Superior temporal gyrus (tissue), 1 donor: ENCODE measurements around the gene CDC20B.
"Not testable (repeated sequence)": the region's sequence is repeated elsewhere in the genome, so short reads cannot be mapped to it uniquely, and the experiment has no call there.

ENCODE experiments used
- DNase-seq: peaks from one replicate; pipeline ENCODE4 v3.0.0-alpha.2; 2016; ENCODE audit errors: extremely low spot score

Gene CDC20B

DNA sequence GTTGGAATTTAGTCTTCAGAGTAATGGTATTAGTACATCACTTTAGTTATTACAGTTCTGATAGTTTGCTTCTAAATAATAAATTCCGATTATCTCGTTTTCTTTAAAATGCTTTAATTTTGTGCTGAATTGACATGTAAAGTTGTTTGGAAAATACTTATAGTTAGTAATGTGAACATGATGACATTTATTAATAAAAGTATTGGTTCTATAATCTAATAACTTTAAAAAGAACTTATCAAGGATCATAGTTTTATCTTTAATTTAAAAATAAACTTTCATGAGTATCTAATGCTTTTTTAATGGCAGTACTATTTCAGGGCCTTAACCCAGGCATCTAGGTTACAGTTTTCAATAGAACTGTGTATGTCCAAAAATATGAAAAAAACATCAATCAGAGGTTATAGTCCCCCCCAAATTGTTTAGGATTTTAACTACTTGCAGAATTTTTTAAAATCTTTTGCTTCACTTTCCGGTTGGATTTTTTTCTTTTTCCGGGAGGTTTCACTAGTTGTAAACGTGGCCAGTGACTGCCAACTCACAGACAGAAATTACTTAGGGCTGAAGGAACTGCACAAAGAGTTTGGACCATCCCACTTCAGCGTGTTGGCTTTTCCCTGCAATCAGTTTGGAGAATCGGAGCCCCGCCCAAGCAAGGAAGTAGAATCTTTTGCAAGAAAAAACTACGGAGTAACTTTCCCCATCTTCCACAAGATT lies 12.3 kb downstream of the CDC20B start:
- DNase-seq: no peak

DNA sequence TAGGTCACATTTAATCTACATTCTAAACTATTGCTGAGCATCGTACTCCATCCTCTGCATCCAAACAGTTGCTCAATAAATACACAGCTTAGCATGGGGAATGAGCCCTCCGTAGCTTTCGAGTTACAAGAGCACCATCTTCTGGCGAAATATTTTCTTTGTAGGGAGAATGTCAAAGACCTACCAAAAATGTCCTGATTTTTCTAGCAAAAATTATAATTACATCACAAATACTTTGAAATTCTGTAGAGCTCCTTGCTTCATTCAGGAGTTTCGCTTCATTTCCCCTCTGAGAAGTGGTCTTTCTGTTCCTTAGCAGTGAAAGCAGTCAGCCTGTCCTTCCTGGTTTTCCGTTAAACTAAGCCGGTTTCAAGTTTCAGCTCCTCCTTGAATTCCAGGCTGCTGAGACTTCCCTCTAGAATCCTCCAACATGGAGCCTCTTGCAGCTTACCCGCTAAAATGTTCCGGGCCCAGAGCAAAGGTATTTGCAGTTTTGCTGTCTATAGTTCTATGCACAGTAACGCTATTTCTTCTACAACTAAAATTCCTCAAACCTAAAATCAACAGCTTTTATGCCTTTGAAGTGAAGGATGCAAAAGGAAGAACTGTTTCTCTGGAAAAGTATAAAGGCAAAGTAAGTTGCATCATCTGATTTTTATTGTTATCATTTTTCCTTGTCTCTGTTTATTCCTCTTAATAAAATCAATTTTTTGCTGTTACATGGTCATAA lies 13.0 kb downstream of the CDC20B start, which contains the start of gene GPX8:
Gene GPX8 (plus strand): TSS at position 409 of the 730 bp plus-strand sequence. CDS start 22 bp downstream, at position 431.
- peak; percentile 69 for DNase-seq

DNA sequence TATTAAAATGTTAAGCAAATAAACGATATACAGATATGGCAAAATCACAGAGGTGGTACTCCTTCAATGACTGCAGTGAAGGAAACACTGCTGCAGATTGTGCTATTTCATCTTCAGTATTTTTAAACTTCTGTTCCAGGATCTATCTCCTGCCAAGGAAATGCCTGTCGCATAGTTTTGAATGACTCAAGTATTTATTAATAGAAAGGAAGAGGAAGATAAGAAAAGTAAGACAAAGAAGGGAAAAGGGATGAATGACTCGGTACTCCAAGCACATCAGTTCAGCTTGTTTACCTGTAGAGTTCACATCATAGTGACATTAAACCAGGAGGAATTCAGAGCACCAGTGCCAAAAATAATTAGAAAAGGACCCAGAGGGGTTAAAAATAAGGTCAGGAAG lies 18.1 kb downstream of the CDC20B start:
- no peak for DNase-seq

DNA sequence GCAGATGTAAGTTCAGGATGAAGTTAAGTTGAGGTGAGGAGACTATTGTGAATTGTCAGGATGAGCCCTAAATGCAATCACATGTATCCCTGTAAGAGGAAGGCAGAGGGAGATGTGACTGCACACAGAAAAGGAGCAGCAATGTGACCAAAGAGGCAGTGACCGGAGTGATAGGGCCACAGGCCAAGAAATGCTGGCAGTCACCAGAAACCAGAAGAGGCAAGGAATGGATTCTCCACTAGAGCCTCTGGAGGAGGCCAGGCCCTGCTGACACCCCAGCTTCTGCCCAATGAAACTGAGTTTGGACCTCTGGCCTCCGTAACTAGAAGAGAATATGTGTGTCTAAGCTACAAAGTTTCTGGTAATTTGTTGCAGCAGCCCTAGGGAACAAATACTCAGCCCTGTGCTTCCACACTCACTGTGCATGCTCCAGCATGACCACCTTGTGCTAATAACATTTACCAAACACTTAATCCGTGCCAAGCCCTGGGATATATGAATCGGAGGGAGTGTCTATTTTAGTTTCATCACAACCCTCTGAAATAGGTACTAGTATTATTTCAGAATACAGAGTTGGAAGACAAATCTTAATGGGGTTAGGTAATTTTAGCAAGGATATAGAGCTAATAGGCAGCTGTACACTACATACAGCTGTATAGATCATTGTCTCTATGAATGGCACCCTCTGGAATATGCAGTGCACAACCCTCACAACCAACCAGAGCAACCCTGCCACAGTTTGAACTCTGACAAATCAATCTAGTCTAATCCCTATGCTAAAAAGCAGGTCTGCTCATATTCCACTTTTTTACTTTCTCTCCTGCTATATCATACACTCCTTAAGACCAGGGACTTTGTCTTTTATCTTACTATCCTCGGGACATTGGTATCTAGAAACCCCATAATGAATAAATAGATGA lies 20.8 kb downstream of the CDC20B start:
- no peak for DNase-seq

DNA sequence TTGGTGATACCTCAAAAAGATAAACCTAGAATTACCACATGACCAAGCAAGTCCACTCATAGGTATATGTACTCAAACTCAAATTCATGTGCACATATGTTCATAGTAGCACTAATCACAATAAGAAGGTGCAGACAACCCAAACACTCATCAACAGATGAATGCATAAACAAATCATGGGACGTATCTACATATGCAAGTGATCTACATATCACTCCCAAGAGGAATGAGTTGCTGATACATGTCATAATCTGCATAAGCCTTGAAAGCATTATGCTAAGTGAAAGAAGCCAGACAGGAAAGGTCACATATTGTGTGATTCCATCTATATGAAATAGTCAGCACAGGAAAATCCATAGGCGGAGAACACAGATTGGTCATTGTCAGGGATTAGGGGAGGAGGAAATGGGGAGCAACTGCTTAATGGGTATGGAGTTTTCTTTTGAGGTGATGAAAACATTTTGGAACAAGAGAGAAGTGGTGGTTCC lies 23.6 kb downstream of the CDC20B start:
- no peak for DNase-seq

DNA sequence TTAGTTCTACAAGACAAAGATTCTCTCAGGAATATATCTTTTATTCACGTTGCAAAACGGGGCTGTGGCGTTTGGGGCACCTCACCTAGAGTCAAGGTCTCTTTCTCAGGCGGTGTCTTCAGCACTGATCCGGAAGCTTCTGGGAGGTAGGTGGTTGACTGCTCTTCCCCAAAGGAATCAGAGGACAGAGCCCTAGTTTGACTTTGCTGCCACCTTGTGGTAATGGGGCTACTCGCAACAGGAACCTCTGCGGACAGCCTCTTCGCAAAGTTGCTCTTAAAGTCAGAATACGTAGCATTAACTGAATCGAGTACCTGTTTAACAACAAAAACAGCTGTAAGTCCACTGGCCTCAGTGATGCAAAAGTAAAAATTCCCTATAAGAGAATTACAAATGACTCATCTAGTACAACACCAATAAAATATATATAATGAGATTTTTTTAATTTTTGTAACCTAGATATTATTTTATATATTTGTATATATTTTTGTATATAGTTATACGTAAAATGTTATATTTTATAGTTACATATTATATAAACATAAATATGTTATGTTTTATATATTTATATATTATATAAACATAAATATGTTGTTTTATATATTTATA lies 26.3 kb downstream of the CDC20B start:
- DNase-seq: peak; percentile 91

DNA sequence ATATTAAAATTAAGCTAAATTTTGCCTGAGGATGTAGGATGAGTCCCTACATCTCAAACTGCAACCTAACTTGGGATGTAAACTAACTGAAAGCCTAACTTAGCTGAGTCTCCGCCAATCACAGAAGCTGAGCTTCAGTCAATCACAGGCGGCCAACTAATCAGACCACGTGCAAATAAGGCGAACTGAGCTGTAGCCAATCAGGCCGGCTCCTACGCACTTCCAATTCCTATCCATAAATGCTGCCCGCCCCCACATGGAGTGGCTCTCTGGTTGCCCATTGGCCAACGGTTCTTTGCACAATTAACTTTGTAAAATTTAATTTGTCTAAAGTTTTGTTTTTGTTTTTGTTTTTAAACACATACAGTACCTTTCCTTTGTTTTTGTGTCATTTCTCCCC lies 26.9 kb downstream of the CDC20B start:
- DNase-seq: no peak

DNA sequence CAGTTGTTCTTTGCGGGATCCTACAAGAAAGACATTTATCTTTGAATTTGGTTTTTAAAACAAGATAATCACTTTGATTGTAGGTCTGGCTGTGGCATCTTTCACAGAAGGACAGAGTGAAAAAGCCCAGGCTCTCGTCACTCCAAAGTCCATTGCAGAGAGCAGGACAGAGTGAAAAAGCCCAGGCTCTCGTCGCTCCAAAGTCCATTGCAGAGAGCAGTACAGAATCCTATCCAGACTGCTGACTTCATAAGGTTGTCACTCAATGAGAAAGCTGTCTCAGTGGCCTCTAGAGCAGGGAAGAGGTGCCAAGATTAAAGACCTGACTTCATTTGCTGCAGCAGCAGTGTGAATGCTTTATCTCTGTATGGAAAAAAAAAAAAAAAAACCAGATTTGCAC lies 29.4 kb downstream of the CDC20B start:
- no peak for DNase-seq

DNA sequence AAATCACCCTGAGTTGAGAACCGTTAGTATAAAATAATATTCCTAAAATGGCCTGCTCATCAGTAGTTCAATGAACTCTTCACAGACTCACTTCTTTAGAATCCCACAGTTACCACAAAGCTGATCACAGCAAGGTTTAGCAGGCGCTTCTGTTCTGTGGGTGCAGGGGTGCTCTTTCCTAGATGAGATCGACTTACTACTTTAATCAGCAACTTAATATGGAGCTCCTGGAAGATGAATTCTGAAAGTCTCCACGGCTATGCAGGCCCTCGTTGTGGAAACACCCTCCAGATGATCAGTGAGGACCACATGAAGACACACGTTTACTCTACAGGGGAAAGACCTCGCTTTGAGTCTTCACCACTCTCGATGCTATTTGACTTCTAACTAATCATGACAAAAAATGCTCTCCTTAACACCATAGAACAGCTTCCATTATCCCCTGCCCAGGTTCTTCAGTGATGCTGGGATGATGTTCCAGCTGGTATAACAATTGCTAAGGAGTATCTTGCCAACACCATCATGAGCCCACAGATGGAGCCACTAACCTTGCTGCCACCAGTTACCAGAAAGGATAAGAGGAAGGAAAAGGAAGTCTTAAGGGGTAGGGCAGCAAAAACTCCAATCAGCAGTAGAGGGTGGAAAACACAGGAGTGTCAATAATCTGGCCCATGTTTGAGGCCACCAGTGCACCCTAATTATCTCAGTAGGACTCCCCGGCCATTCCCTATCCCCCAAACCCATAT lies 30.9 kb downstream of the CDC20B start:
- DNase-seq: no peak

DNA sequence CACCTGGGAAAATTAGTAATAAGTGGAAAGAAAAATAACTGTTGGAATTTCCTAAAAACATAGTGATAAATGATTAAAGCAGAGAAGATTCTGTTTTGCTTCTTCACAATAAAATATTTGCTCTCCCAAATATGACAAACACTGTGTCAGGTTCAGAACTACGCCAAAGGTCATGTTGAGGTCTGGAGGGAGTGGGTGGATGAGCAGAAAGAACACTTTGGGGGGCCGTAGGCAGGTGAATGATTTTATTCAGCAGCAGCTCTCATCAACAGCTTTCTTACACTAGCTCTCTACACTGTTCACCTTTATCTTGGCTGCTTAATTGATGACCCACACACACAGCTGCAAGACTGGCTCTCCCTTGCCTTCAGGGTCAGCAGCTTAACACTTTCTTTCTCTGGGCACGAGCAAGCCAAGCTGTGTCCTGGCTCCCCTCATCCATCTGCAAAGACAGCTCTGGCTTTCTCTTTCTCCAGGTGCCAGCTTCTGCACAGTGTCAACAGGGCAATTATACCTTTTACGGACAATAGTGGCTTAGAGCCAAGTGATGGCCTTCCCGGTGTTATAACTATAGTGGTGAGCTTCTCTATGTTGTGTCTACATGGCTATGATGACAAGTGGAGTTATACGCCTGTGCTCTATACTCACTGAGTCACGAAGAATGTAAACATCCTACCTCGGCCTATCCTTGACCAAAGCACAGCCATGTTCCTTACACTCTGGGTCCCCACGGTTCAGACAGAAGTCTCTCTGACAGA lies 31.9 kb downstream of the CDC20B start:
- no peak for DNase-seq

DNA sequence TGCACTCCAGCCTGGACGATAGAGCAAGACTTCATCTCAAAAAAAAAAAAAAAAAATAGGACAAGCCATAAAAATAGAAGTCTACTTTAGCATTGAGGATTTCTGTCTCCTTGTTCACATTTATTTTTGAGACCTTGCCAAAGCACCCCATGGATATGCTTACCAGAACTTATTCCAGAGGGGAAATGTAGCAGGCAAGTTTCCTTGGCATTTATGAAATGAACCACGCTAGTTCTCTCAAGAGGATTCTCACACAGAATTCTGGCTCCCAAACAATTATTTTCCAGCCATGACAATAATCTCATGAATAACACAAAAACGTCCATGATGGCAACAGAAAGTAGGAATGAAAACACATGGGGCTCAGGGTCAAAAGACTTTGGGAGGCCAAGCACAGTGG lies 36.5 kb downstream of the CDC20B start:
- DNase-seq: no peak

DNA sequence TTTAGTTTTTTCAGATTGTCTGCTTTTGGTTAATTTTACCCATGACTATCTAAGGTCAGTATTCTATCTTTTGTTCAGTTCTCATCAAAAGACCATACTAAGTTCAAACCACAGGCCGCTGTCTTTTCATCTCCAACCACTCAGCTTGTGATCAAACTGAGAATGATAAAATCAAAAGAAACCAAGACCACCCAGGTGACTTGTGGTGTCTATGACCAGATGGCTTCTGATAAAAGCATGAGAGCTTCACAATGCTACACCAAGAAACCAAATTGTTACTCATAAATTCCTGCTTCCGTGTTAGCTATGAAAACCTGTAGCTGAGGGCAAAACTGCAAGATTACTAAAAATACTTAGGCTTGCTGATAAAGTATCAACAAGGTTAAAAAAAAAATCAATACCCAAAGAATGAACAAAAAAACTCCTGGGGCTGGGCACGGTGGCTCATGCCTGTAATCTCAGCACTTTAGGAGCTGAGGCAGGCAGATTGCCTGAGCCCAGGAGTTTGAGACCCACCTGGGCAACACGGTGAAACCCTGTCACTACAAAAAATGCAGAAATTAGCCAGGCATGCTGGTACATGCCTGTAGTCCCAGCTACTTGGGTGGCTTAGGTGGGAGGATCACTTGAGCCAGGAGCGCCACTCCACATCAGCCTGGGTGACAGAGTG lies 38.8 kb downstream of the CDC20B start:
- DNase-seq: no peak

DNA sequence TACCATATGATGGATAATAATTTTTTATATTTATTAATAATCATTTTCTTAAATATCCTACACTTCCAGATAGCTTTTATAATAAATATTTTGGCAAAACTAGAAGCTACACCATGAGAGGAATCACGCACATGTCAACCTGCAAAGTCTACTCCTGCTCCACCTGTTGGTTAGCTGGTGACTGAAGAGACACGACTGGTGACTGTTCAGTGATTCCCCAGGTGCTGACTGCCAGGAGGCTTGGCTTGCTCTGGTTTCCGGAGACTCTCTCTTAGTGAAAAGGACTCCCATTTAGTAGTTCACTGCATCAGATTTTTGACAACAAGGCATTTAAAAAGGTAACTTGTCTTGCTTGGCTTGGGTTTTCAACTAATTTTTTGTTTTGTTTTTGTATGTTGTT lies 49.6 kb downstream of the CDC20B start:
- no peak for DNase-seq

DNA sequence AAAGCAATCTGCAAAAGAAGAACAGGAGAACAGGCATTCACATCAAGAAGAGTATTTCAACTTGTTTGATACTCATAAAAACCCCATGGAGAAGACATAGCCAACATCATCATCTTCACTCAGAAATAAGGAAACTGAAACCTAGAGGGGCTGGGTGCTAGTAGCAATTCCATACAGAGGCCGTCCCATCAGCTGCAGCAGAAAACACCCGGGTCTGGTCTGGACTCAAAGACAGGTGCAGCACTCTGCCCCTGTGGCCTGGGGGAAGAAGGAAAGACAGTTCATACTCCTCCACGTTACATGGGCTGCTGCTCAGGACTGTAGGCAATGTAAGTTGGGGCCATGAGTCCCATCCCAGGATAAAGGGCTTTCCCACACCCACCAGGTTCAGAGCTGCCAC lies 58.9 kb downstream of the CDC20B start:
- DNase-seq: no peak

DNA sequence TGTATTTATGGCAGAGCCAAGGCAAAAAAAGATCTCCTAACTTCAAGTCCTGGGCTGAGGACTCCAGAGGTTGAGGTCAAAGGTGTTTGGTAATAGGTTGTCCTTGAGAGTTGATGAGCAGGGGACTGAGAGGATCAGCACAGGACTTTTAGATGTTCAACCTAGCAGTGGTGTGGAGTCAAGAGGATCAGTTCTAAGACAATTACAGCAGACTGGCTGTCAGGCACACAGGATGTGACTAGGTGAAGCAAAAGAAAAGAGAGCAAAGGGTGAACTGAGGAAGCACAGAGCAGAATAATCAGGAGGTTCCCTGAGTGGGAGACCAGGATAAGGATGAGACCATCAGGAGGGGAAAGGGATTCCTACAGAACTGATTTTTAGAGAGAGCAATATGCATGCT lies 59.6 kb downstream of the CDC20B start:
- DNase-seq: no peak

DNA sequence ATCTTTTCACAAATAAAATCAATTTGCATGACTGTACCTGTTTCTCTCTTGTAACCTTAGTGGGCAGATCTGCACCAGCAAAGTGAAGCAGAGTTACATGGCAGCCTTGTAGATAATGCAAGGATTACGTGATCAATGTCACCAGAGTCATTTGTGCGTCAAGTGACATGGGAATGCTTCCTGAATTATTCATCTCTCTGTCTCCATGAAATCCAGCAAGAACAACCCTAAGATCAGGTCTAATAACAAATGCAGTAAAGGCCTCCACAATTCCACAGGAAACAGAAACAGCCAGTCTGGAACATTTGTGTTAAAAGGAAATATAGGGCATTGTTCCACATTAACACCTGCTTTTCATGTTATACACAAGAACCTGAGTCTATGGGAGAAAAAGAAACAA lies 62.8 kb downstream of the CDC20B start:
- no peak for DNase-seq

DNA sequence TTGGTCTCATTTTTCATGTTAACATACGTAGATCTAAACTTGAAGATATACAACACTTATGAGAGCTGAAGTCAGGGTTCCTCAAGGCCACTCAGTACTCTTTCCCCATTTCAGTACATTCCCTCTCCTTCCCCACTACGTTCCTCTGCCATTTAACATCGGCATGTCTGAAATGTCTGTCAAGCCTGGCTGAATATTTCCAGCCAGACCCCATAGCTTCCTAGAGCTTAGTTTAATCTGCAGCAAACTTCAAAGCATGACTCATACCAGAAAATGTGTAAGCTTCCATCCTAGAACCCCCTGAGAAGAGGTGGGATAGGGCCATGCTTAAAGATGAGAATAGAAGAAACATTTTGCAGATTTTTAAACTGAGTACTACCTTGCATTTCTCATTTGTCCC lies 64.3 kb downstream of the CDC20B start:
- DNase-seq: no peak

DNA sequence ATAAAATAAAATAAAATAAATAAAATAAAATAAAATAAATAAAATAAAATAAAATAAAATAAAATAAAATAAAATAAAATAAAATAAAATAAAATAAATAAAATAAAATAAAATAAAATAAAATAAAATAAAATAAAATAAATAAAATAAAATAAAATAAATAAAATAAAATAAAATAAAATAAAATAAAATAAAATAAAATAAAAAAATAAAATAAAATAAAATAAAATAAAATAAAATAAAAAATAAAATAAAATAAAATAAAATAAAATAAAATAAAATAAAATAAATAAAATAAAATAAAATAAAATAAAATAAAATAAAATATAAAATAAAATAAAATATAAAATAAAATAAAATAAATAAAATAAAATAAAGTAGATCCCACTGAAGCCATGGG lies 67.0 kb downstream of the CDC20B start:
- not testable (repeated sequence) for DNase-seq

DNA sequence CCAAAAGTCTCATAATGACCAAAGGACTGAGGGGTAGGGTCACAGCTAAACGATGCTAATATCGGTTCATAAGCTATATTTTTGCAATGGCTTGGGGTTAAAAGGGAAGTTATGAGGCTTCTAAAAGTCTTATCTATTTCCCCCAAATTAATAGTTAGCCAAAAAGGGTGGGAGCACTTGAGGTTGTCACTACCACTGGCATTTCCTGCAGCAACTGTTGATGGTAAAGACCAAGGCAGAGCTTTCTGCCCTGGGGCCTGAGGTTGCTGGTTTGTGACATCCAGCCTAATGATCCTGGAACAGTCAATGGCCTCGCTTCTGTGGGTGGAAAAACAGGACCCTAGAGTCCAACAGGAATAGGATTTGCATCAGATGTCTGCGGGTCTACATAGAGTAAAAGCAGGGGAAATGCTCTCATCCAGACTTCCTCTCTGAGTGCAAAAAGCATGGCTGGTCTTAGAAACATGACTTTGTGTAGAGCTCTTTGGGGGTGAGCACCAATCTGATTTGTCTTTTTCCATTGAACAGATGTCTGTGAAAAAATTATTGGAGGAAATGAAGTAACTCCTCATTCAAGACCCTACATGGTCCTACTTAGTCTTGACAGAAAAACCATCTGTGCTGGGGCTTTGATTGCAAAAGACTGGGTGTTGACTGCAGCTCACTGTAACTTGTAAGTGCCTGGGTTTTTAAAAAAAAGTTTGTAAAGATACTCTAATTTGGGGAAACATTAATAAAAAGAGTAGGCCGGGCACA lies 67.9 kb downstream of the CDC20B start:
- DNase-seq: no peak
